HG02623 (cell line): ENCODE measurements around the gene NAV2.
"Not testable (repeated sequence)": the region's sequence is repeated elsewhere in the genome, so short reads cannot be mapped to it uniquely, and the experiment has no call there.

Source experiments
- ATAC-seq: cut with Tn5 transposase; IDR thresholded peaks from one replicate; pipeline ENCODE4 v1.9.1; 2021; ENCODE audit warnings: moderate library complexity; ENCODE audit not compliant: unreplicated experiment

NAV2 gene

DNA sequence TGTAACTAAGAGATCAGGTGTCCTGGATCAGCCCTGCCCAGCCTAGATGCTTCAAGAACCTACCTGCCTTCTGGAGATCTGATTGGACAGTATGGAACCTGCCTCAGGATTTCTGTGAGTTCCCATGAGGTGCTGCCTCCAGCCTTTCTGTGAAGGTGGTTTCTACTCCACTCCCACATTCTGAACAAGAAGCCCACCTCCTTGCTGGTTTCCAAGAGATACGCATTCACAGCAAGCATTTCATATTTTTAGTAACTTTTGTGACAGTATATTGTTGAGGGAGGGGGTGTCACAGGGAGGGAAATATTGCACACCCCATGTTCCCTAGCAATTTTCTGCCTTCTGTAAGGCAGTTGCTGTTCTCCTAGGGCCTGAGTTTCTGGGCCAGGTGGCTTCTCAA lies 204.4 kb downstream of the NAV2 start:
- no peak for ATAC-seq

DNA sequence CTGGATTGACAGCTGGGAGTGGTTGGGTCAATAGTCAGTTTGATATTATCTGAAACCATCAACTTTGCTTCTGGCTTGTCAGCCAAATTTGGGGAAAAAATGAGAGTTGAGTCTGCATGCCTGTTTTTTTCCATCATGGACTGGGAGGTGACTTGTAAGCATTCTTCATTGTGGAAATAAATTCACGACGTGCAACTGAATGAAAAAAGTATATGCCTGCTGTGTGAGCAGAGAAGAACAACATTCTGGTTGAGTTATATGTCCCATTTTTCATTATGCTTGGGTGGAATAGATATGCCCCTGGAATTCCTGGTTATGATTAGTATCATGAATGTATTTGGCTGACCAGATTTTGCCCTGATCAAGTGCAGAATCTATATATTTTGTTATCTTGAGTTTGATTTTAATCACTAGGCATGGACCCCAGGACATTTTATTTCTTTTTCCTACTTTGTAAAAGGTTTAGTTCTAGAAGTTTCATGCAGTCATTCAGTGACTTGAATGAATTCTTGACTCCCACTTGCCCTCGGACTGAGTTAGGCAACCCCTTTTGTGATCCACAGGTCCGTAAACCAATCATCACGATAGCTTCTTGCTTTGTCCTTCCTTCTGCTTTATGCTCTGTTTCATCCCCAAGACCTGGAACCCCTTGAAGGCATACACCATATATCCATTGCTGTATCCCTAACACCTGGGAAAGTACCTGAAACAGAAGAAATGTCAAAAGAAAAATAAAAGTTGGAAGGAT lies 205.8 kb downstream of the NAV2 start:
- no peak for ATAC-seq

DNA sequence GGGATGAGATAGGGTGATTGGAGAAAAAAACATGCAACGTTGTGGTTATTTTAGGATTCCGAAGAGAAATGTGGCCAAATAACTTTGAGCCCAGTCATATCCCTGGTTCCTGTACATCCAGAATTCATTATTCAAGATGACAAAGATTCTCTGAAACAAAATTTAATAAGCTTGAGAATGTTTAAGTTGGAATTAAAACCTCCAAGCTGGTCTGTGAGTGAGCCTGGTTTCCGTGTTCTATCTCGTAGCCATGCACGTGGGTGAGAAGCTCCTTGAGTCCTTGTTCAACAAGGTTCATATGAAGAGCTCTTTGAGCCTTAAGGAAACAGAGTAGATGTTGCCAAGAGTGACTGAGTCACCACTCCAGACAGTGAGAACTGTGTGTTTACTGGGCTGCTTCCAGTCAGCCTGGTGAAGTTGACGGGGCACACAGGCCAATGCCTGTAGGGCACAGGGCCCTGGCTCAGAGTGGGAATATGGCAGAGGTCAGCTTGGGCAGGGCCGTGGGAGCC lies 206.5 kb downstream of the NAV2 start:
- ATAC-seq, result no peak

DNA sequence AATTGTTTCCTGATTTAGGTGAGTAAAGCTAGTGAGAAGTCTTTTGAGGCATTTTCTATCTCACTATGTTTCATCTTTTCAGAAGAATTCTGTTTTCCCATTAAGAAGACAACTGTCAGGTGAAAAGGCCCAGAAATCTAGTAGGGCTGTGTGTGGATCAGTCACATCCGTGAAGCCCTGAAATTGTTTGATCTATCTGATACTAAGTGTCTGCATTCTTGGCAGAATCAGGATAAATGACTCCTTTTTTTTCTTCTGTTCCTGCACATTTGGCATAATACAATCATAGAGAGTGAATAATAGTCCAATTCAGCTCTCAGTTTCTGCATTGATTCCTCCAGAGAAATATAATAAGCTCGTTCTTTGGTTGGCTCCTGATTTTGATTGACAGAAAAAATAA lies 208.3 kb downstream of the NAV2 start:
- ATAC-seq, result no peak

DNA sequence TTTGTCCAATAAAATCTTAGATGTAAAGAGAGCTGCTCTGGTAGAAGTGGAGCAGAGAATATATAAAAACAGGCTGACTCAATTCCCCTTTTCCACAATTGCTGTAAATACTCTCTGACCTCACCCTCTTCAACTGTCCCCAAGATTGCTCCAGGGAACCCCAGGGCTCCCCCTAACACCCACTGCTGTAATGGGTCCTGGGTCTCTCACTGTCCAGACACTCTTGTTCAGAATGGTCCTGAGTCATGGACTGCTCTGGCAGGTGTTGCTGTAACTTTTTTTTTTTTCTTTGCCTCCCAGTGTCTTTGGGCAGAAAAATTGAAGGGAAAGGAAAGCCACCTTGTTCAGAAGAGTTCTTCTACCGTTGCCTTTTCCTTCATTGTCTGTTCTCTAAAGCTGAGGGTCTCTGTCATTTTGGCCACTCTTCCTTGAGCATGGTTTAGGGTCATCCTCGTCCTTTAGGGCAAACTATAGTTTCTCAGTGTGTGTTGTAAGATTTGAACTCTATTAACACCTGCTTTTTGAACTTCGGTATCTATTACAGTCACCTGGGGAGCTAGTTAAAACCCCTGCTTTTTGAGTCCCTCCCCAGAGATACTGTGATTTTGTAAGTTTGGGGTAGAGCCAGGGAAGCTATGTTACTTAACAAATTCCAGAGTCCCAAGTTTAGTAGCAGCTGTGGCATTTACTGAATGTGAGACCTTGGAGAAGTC lies 209.5 kb downstream of the NAV2 start:
- no peak for ATAC-seq

DNA sequence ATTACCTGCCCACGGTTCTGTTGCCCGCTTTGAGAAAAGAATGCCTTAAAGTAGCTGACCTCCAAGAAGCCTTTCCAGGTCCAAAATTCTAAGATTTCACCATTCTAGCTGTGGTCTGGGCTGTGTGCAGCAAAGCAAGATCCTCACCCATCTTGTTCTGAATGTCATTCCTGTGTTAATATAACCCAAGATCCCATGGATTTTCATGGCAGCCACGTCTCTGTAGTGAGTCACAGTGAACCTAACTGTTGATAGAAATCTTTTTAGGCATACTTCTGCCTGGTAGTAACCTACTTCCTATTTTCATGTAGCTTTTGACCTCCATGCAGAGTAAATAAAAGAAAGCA lies 210.0 kb downstream of the NAV2 start:
- ATAC-seq, result no peak

DNA sequence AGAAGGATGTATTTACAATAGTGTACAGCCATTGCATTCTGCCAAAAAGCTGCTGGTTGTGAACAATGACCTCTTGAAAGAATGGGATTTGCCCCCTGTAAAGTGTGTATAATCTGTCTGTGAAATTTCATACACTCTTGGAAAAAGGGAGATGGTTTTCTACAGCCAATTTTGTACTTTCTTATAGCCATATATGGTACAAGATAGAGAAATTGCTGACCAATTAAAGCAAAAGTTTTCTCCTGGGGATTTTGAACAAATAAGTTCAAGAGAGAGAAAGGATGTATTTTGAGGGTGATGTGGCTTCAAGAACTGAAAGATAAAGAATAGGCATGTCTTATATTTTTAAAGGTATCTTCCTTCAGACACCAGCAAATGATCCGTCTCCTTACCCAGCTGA lies 211.0 kb downstream of the NAV2 start:
- no peak for ATAC-seq

DNA sequence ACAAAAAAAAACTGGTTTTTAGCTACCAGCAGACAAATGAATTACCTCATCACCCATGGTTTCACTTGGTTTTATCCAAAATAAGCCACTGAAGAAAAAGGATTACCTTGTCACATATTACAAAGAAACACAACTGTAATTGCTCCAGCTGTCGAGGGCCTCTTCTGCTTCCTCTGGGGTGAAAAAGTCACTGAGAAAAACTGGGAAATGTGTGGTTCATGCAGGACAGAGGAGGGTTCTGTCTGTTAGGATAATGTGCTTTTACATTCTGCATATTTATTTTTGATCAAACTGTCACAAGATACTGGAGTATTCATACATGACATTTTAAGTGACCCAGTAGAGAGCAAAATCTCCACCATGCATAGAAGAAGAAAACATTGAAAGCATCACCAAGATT lies 211.7 kb downstream of the NAV2 start:
- no peak for ATAC-seq

DNA sequence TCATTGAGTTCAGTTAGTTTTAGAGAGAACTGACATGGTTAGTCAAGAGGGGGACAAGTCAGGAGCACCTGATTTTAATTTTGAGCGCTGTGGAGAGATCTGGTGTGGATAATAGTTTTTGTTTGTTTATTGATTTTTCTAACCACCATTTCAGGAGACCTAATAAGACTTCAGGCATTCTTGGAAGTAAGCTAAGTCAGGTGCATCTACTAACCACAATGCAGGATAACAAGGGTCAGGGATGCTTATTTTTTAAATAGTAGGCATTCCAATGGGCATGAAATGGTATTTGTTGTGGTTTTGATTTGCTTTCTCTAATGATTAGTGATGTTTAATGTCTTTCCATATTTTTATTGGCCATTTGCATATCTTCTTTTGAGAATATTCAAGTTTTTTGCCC lies 212.1 kb downstream of the NAV2 start:
- ATAC-seq, result no peak

DNA sequence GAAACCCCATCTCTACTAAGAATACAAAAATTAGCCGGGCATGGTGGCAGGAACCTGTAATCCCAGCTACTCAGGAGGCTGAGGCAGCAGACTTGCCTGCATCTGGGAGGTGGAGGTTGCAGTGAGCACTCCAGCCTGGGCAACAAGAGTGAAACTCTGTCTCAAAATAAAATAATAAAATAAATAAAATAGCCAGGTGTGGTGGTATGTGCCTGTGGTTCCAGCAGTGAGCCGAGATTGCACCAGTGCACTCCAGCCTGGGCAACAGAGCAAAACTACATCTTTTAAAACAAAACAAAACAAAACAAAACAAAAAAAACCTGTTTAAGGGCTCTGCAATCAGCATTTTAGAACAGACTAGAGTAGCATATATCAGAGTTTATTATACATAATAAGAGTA lies 214.8 kb downstream of the NAV2 start:
- not testable (repeated sequence) for ATAC-seq

DNA sequence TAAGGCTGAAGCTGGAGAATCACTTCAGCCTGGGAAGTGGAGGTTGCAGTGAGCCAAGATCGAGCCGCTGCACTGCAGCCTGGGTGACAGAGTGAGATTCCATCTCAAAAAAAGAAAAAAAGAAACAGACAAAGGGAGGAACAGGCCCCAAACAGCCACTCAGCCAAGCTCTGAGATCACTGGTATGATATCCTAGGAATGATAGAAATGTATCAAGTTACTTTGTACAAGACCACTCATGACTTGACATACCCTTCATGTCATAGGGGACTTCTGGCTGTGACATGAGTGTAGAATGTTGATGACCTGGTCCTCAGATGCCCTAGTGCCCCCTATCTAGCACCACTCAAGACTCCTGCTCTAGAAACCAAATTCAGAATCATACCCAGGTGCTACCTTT lies 216.5 kb downstream of the NAV2 start:
- ATAC-seq, result no peak

DNA sequence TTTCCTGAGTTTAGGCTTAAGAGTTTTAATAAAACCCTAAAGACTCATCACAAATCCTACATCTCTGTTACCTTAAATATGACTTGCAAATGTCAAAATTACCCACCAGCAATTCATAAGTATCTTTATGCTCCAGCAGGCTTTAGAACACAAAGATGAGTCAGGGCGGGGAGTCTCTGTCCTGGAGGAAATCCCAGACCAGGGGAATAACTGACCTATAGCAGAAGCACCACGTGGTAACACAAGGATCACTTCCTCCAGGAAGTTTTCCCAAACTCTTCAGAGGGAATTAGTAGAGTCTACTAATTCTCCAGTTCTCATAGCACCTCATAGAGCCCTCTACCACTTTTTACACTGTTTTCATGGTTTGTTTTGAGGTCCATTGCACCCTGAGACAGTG lies 217.0 kb downstream of the NAV2 start:
- no peak for ATAC-seq

DNA sequence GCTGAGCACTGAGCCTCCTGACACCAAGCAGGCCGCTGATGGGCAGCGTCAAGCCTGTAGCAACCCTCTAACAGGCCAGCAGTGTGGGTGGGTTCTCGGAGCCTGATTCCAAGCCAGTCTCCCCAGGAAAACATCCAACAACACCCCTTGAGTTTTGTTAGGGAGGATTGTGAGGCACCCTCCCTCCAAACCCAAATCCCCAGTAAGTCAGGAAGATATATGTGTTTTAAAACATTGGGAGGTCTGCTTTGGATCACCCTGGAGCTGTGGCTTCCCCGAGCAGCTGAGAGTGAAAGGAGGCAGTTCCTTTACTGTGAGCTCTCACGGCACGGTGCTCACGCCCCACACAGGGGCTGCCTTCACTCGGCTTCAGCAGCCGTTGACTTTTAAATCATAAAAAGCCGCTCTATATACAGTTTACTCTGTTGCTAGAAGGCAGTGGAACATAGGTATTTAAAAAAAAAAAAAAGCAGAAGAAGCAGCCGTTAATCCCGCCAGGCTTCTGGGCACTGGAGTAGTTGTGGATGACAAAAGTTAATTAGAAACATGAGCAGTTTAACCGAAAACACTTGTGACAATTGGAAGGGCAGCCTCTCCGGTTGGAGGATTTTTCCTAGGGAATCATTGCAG lies 218.6 kb downstream of the NAV2 start:
- ATAC-seq, result no peak

DNA sequence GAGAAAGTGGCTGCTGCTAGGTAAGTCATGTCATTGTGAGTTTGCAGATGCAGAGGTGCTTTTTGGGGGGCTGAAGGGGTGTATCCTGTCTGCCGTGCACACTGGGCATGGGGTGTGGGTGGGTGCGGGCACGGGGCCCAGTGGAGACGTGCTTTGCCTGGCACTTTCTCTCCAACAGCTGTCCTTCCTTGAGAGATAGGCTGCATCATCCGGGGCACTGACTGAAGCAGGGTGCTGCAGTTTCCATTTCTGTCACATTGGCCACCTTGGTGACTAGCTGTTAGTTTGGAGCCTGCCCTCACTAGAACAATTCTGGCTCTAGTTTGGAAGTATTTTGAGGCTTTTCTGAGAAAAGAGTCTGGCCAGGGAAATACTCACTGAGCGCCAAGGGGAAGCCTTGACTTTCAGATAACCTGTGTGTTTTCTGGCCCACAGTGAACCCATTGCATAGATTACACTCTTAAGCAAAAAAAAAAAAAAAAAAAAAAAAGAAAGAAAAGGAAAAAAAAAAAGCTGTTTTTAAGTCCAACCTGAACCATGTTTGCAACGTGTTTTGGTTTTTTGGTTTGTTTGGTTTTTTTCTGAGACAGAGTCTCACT lies 219.2 kb downstream of the NAV2 start:
- no peak for ATAC-seq

DNA sequence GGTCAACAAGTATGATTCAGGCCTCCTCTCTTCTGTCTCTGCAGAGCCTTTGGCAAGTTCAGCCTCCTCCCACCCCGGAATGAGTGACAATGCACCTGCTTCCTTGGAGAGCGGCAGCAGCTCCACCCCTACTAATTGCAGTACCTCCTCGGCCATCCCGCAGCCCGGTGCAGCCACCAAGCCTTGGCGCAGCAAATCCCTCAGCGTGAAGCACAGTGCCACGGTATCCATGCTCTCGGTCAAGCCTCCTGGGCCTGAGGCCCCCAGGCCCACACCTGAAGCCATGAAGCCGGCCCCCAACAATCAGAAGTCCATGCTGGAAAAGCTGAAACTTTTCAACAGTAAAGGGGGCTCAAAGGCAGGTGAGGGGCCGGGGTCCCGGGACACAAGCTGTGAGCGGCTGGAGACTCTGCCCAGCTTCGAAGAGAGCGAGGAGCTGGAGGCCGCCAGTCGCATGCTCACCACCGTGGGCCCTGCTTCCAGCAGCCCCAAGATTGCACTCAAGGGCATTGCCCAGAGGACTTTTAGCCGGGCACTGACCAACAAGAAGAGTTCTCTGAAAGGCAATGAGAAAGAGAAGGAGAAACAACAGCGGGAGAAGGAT lies 220.6 kb downstream of the NAV2 start:
- no peak for ATAC-seq

DNA sequence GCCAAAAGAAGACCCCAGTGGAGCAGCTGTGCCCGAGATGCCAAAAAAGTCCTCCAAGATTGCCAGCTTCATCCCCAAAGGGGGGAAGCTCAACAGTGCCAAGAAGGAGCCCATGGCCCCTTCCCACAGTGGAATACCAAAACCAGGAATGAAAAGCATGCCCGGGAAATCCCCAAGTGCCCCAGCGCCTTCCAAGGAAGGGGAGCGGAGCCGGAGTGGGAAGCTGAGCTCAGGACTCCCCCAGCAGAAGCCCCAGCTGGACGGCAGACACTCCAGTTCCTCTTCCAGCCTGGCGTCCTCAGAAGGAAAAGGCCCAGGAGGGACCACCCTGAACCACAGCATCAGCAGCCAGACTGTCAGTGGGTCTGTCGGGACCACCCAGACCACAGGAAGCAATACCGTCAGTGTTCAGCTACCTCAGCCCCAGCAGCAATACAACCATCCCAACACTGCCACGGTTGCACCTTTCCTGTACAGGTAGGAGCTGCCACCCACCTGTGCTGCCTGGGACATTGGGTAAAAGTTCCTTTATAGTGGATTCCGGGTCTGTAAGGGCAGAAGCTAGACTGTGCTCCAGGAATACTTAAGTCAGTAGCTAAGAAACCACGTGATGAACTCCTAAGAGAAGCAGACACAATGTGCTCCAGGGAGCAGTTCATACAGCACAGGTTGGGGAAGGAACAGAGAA lies 221.3 kb downstream of the NAV2 start:
- no peak for ATAC-seq

DNA sequence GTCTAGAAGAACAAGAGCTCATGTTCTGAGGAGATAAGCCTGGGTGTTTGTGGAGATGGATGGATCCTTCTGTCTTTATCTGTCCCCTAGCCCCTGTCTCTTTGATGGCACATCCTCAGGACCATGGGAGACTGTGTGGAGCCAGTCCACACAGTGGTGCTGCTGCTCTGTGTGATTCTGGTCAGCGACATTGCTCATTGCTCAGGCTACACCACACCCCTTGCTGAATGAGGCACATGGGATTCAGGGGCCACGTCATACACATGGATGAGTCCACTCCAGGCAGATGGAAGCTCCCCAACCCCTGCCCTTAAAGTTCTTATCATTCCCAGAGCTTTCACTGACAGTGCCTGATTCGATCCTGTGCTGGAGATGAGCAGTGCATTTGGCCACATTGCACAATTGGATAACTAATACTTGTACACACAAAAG lies 222.2 kb downstream of the NAV2 start:
- ATAC-seq, result no peak

DNA sequence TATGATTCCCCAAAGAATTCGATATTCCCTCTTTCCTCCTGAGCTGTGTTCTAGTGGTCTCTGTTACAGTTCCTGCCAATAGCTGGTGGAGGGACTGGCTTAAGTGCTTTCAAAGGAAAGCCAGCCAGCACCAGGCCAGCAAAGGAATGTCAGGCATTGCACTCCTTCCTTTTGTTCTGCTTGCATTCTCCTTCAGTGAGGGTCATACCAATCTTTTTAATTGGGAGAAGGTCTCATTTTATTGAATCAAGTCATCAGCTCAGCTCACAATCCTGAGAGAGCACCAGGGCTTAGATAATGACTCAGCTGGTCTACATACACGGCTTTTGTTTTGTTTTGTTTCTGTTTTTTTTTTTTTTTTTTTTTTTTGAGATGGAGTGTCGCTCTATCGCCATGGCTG lies 222.9 kb downstream of the NAV2 start:
- ATAC-seq, result no peak

DNA sequence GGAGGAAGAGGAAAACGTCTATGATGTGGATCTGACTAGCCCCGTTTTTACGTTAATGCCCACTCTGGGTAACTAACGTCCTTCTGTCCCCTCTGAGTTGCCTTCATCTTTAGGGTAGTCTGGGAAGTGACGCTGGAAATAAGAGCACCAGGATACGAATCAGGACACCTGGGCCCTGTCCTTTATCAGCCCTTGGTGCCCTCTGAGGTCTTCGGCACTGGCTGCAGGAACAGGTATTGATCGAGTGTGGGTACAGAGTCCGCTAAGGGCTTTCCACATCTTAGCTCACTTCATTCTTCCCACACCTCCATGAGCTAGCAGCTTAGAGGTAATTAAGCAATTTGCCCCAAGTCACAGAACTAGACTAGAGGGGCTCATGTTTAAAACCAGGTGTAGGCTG lies 223.8 kb downstream of the NAV2 start:
- no peak for ATAC-seq

DNA sequence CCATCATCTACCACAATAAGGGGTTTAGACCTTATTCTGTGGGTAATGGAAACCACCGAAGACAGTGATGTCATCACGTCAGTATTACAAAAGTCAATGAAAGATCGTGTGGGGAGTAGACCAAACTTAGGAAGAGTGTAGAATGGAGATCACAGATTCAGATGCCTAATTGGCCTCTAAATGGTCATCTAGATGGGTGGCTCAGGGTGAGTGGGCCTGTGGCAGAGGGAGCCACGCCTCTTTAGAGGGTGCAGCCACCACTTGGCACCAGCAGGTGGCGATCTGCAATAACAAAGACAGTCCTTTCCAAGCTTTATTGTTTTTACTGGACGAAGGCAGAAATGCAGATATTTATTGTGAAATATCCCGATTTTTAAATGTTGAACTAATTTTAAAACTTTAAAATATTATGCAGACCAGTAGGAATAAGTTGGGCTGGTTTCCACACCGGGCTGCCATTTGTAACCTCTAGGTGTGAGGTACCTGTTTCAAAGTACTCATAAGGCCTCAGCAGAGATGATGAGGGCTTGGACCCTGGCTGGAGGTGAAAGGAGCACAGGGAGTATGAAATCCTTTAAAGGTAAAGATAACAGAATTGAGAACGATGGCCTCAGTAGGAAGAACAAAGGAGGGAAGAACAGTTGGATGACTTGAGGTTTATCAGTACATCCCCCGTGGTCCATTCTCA lies 225.7 kb downstream of the NAV2 start:
- ATAC-seq, result no peak
